Measurements from ENCODE around the gene CHSY3.

Gene CHSY3

GRCh38 chr5:130037905-130038304 is 133.6 kb downstream of the CHSY3 start:
- Histone ChIP-seq H3K36me3 (ENCODE audit: control insufficient read depth, insufficient read depth, low read length) (no peaks in the 10 kb centered on the region), H3K9ac (ENCODE audit: low read length) (no peak overlapping the region), H3K27me3 (ENCODE audit: control insufficient read depth, insufficient read depth, low read length) (no peaks in the 10 kb centered on the region), H3K27ac (ENCODE audit: low read depth, low read length) (no peak overlapping the region), H3K4me1 (ENCODE audit: control insufficient read depth, insufficient read depth, low read length) (no peaks in the 10 kb centered on the region), H3K4me3 (ENCODE audit: low read length) (no peak overlapping the region)

DNA sequence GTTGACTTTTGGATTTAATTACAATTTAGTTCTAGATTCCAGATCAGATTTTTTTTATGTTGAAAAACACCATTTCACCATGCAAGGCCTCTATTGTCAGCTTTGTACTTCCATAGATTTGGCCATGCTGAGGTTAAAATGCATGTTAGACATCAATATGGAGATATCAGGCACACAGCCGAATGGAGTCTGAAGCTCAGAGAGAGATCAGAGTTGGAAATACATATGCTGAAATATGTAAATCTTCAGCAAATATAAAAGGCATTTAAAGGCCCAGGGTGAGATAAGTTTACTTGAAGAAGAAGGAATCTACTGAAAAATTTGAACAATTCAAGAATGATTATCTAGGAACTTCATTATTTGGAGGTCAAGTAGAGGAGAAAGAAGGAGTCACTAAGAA is 139.6 kb downstream of the CHSY3 start:
- Histone ChIP-seq H3K36me3 (ENCODE audit: control insufficient read depth, insufficient read depth, low read length) (no peaks in the 10 kb centered on the region), H3K27me3 (ENCODE audit: control insufficient read depth, insufficient read depth, low read length) (no peaks in the 10 kb centered on the region)

GRCh38 chr5:130045334-130045733 is 141.1 kb downstream of the CHSY3 start:
- H3K4me3 ChIP-seq (ENCODE audit: low read length) = no peak overlapping the region
- no peaks in the 10 kb centered on the region for H3K4me1 ChIP-seq (ENCODE audit: control insufficient read depth, insufficient read depth, low read length)
- no peaks in the 10 kb centered on the region for H3K36me3 ChIP-seq (ENCODE audit: control insufficient read depth, insufficient read depth, low read length)
- no peaks in the 10 kb centered on the region for H3K27me3 ChIP-seq (ENCODE audit: control insufficient read depth, insufficient read depth, low read length)
- no peak overlapping the region for H3K9ac ChIP-seq (ENCODE audit: low read length)
- H3K27ac ChIP-seq (ENCODE audit: low read depth, low read length) = no peak overlapping the region

More for the DNA sequence above, 139.6 kb downstream of the CHSY3 start:
- no peak overlapping the region for H3K4me3 ChIP-seq (ENCODE audit: low read length)
- no peak overlapping the region for H3K9ac ChIP-seq (ENCODE audit: low read length)
- no peak overlapping the region for H3K27ac ChIP-seq (ENCODE audit: low read depth, low read length)
- no peaks in the 10 kb centered on the region for H3K4me1 ChIP-seq (ENCODE audit: control insufficient read depth, insufficient read depth, low read length)

- no peaks in the 10 kb centered on the region for H3K27me3 ChIP-seq (ENCODE audit: control insufficient read depth, insufficient read depth, low read length)
- H3K9ac ChIP-seq (ENCODE audit: low read length) = no peak overlapping the region
- H3K4me3 ChIP-seq (ENCODE audit: low read length) = no peak overlapping the region
- no peak overlapping the region for H3K27ac ChIP-seq (ENCODE audit: low read depth, low read length)
- no peaks in the 10 kb centered on the region for H3K4me1 ChIP-seq (ENCODE audit: control insufficient read depth, insufficient read depth, low read length)
- no peaks in the 10 kb centered on the region for H3K36me3 ChIP-seq (ENCODE audit: control insufficient read depth, insufficient read depth, low read length)
Observed at GRCh38 chr5:130050585-130050984, 146.3 kb downstream of the CHSY3 start.

GRCh38 chr5:130052752-130053151 is 148.5 kb downstream of the CHSY3 start:
- no peak overlapping the region for H3K27ac ChIP-seq (ENCODE audit: low read depth, low read length)
- H3K4me1 ChIP-seq (ENCODE audit: control insufficient read depth, insufficient read depth, low read length) = no peaks in the 10 kb centered on the region
- no peak overlapping the region for H3K4me3 ChIP-seq (ENCODE audit: low read length)

GRCh38 chr5:130055572-130055971 is 151.3 kb downstream of the CHSY3 start:
- Histone ChIP-seq H3K27ac (ENCODE audit: low read depth, low read length) (no peak overlapping the region), H3K9ac (ENCODE audit: low read length) (no peak overlapping the region), H3K4me1 (ENCODE audit: control insufficient read depth, insufficient read depth, low read length) (no peaks in the 10 kb centered on the region), H3K27me3 (ENCODE audit: control insufficient read depth, insufficient read depth, low read length) (no peaks in the 10 kb centered on the region), H3K4me3 (ENCODE audit: low read length) (no peak overlapping the region), H3K36me3 (ENCODE audit: control insufficient read depth, insufficient read depth, low read length) (no peaks in the 10 kb centered on the region)

More at GRCh38 chr5:130052752-130053151, 148.5 kb downstream of the CHSY3 start:
- H3K27me3 ChIP-seq (ENCODE audit: control insufficient read depth, insufficient read depth, low read length) = no peaks in the 10 kb centered on the region
- H3K9ac ChIP-seq (ENCODE audit: low read length) = no peak overlapping the region
- H3K36me3 ChIP-seq (ENCODE audit: control insufficient read depth, insufficient read depth, low read length) = no peaks in the 10 kb centered on the region

- Histone ChIP-seq H3K27ac (ENCODE audit: low read depth, low read length) (no peak overlapping the region), H3K4me3 (ENCODE audit: low read length) (no peak overlapping the region), H3K27me3 (ENCODE audit: control insufficient read depth, insufficient read depth, low read length) (no peaks in the 10 kb centered on the region), H3K9ac (ENCODE audit: low read length) (no peak overlapping the region), H3K36me3 (ENCODE audit: control insufficient read depth, insufficient read depth, low read length) (no peaks in the 10 kb centered on the region), H3K4me1 (ENCODE audit: control insufficient read depth, insufficient read depth, low read length) (peaks cover 2% of the 10 kb centered on the region)
Observed at GRCh38 chr5:130061746-130062145, 157.5 kb downstream of the CHSY3 start.

DNA sequence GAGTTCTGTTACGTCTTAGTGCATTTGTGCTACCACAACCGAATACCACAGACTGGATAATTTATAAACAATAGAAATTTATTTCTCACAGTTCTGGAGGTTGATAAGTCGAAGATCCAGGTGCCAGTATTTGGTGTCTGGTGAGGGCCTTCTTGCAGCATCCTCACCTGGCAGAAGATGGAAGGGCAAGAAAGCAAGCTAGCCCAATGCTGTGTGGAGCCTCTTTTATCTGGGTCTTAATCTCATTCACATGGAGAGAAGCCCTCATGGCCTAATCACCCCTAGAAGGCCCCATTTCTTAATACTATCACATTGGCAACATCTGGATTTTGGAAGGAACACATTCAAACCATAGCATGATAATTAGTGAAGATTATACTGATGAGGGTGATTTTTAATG is 159.3 kb downstream of the CHSY3 start:
- Histone ChIP-seq H3K4me1 (ENCODE audit: control insufficient read depth, insufficient read depth, low read length) (peaks cover 3% of the 10 kb centered on the region), H3K27me3 (ENCODE audit: control insufficient read depth, insufficient read depth, low read length) (no peaks in the 10 kb centered on the region), H3K36me3 (ENCODE audit: control insufficient read depth, insufficient read depth, low read length) (no peaks in the 10 kb centered on the region), H3K4me3 (ENCODE audit: low read length) (no peak overlapping the region), H3K9ac (ENCODE audit: low read length) (no peak overlapping the region), H3K27ac (ENCODE audit: low read depth, low read length) (no peak overlapping the region)

GRCh38 chr5:130064484-130064883 is 160.2 kb downstream of the CHSY3 start:
- H3K36me3 ChIP-seq (ENCODE audit: control insufficient read depth, insufficient read depth, low read length) = no peaks in the 10 kb centered on the region
- H3K27ac ChIP-seq (ENCODE audit: low read depth, low read length) = no peak overlapping the region
- H3K27me3 ChIP-seq (ENCODE audit: control insufficient read depth, insufficient read depth, low read length) = no peaks in the 10 kb centered on the region
- H3K9ac ChIP-seq (ENCODE audit: low read length) = no peak overlapping the region
- H3K4me3 ChIP-seq (ENCODE audit: low read length) = no peak overlapping the region
- H3K4me1 ChIP-seq (ENCODE audit: control insufficient read depth, insufficient read depth, low read length) = peaks cover 3% of the 10 kb centered on the region

DNA sequence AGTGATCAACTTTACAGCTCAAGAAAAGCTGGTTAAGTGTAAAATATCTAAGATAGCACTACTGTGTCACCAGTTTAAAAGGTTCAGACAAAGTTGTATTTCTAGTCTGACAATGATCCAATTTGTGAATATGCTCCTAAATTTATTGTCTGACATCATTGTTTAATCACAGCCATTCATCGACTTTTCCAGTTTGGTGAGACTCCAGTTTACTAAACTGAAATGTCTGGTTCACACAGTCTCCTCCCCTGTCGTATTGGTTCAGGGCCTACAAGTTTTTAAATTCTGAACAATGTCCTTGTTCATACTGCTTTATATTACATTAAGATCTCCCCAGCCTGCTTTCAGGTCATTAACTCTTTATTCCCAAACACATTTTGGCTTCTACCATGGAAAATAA is 161.4 kb downstream of the CHSY3 start:
- Histone ChIP-seq H3K4me1 (ENCODE audit: control insufficient read depth, insufficient read depth, low read length) (peaks cover 3% of the 10 kb centered on the region), H3K27me3 (ENCODE audit: control insufficient read depth, insufficient read depth, low read length) (no peaks in the 10 kb centered on the region), H3K27ac (ENCODE audit: low read depth, low read length) (no peak overlapping the region), H3K9ac (ENCODE audit: low read length) (no peak overlapping the region), H3K36me3 (ENCODE audit: control insufficient read depth, insufficient read depth, low read length) (no peaks in the 10 kb centered on the region), H3K4me3 (ENCODE audit: low read length) (no peak overlapping the region)

DNA sequence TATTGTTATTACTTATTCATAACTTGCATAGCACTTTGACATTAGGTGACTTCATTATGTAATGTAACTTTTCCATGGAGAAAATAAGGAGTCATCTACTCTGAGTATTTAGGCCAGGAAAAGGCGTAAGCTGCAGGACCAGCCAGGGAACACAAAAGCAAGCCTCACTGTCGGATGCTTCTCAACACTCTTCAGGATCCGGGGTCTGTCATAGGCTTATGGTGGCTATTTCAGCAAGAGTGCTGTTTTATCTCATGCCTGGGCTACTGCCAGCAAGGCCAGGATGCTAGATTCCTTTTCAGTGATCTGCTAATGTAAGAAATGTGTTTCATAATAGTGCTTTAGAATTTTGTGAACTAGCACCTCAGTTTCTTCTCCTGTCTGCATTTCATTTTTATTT is 162.4 kb downstream of the CHSY3 start:
- no peak overlapping the region for H3K27ac ChIP-seq (ENCODE audit: low read depth, low read length)

DNA sequence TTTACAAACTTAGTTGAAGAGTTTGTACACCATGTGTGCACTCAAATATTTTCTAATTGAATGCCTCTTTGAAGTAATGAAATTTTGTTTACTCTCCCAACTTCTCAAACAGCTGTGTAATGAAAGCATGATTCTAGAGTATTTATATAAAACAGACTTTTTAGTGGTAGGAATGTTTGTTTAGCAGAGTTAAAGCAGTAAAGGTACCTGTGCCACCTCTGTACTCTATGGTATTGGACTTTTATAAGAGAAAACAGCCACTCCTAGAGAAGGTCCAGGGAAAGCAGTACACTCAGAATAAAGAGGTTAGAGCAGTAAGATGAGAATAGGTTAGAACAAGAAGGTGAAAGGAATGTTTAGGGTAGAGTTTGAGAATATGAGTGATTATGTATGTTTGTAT is 163.1 kb downstream of the CHSY3 start:
- Histone ChIP-seq H3K9ac (ENCODE audit: low read length) (no peak overlapping the region), H3K4me3 (ENCODE audit: low read length) (no peak overlapping the region), H3K4me1 (ENCODE audit: control insufficient read depth, insufficient read depth, low read length) (peaks cover 3% of the 10 kb centered on the region), H3K27me3 (ENCODE audit: control insufficient read depth, insufficient read depth, low read length) (no peaks in the 10 kb centered on the region), H3K36me3 (ENCODE audit: control insufficient read depth, insufficient read depth, low read length) (no peaks in the 10 kb centered on the region), H3K27ac (ENCODE audit: low read depth, low read length) (no peak overlapping the region)

More for the DNA sequence above, 162.4 kb downstream of the CHSY3 start:
- no peak overlapping the region for H3K9ac ChIP-seq (ENCODE audit: low read length)
- peaks cover 3% of the 10 kb centered on the region for H3K4me1 ChIP-seq (ENCODE audit: control insufficient read depth, insufficient read depth, low read length)
- H3K36me3 ChIP-seq (ENCODE audit: control insufficient read depth, insufficient read depth, low read length) = no peaks in the 10 kb centered on the region
- H3K4me3 ChIP-seq (ENCODE audit: low read length) = no peak overlapping the region
- H3K27me3 ChIP-seq (ENCODE audit: control insufficient read depth, insufficient read depth, low read length) = no peaks in the 10 kb centered on the region

DNA sequence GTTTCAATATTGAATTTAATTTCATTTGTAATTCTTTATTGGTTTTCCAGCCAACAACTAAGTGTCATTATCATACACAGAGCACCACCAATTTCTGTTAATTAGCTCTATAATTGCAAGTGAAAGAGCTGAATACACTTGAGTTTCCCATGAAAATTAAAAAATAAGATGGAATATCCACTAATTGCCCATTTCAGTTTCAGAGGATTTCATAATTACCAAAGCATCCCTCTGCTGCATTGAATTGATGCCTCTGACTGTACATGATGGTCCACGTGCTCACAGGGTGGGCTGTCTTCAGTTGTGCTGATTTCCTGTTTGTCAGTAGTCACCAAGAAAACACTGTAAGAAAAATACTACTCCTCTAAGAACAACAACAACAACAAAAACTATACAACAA is 163.8 kb downstream of the CHSY3 start:
- no peak overlapping the region for H3K27ac ChIP-seq (ENCODE audit: low read depth, low read length)
- no peak overlapping the region for H3K4me3 ChIP-seq (ENCODE audit: low read length)
- H3K27me3 ChIP-seq (ENCODE audit: control insufficient read depth, insufficient read depth, low read length) = no peaks in the 10 kb centered on the region
- H3K9ac ChIP-seq (ENCODE audit: low read length) = no peak overlapping the region
- H3K36me3 ChIP-seq (ENCODE audit: control insufficient read depth, insufficient read depth, low read length) = no peaks in the 10 kb centered on the region
- peaks cover 3% of the 10 kb centered on the region for H3K4me1 ChIP-seq (ENCODE audit: control insufficient read depth, insufficient read depth, low read length)

All from rectal smooth muscle tissue (tissue), 1 donor.